ENCODE data around the gene ADIPOR2. TPM values are rescaled to one million over a fixed set of nuclear protein-coding genes. Genes with fewer than 3 reads are reported as not detected.

The ADIPOR2 gene
- polyA plus RNA-seq, 2 of the 4 experiments (the other 2 are of a cell fraction) = 60.4 to 65.4 TPM

- no peak for FAIRE-seq
- peak; percentile 21 to 26; a peak in 1 of 4 replicates for TF ChIP-seq CEBPB (IDR thresholded peaks at IDR 0.05)
- no peak for TF ChIP-seq KDM1A (IDR thresholded peaks at IDR 0.05; ENCODE audit: low read depth)
- TF ChIP-seq E2F6 (IDR thresholded peaks at IDR 0.05; ENCODE audit: borderline replicate concordance, low read depth) = no peak
- no peak for TF ChIP-seq RCOR1 (IDR thresholded peaks at IDR 0.05; ENCODE audit: low read depth, low read length)
- TF ChIP-seq CHD4 (IDR thresholded peaks at IDR 0.05; ENCODE audit: borderline replicate concordance) = no peak
- no peak for TF ChIP-seq HOXB5 (CRISPR knock-in tag; IDR thresholded peaks at IDR 0.05)
- TF ChIP-seq EHF (CRISPR knock-in tag; IDR thresholded peaks at IDR 0.05) = no peak
- 0 out of 3 replicates have a peak, but pooled peaks cover 3% of the 10 kb centered on the region for H3K9me3 ChIP-seq
- ATAC-seq = peak in 1 of 2 experiments; percentile 39; a peak in 2 of 6 replicates
- H3K4me2 ChIP-seq = peak overlapping the region; percentile 9; the same call in 1 of the 3 replicates
- no peak overlapping the region for H3K27ac ChIP-seq
- no peak for DNase-seq (ENCODE audit: low read depth in 1 of 2, low spot score in 1 of 2)
- WGBS (ENCODE audit: missing lambda C conversion rate) = 0% methylated on average over 1 of the region's 1 CpG
- ChIA-PET CTCF (interaction anchor here (0.7 to 1.7 kb wide), 3 partner anchors 15 to 93 kb away, joined by 3 read pairs; no protein-coding TSS in a partner anchor), POLR2A (no interaction called here)
- no peak overlapping the region for H3K4me3 ChIP-seq
- peaks cover 16% of the 10 kb centered on the region; the same call in 1 of the 3 replicates for H3K4me1 ChIP-seq
These were observed 50.5 kb downstream of the ADIPOR2 start for GRCh38 chr12:1741154-1741949.

GRCh38 chr12:1744932-1745331 is 54.1 kb downstream of the ADIPOR2 start:
- CTCF ChIA-PET = interaction anchor here (1.1 kb wide), 1 partner anchor 92 kb away, joined by 8 read pairs; no protein-coding TSS in a partner anchor
- DNase-seq (ENCODE audit: low read depth in 1 of 2, low spot score in 1 of 2) (no peak), ATAC-seq (no peak), FAIRE-seq (no peak)
- Histone ChIP-seq H3K4me2 (no peak overlapping the region), H3K9me3 (peaks cover 24% of the 10 kb centered on the region), H3K4me3 (no peak overlapping the region), H3K27ac (no peak overlapping the region), H3K4me1 (peaks cover 16% of the 10 kb centered on the region; the same call in 1 of the 3 replicates)
- WGBS (ENCODE audit: missing lambda C conversion rate) = 99% methylated on average over 2 of the region's 2 CpGs
- no peak for TF ChIP-seq USF2 (IDR thresholded peaks at IDR 0.05)
- no peak for TF ChIP-seq HOXA7 (CRISPR knock-in tag; IDR thresholded peaks at IDR 0.05)
- no peak for TF ChIP-seq RFX5 (IDR thresholded peaks at IDR 0.05)
- TF ChIP-seq CBX2 (IDR thresholded peaks at IDR 0.05; ENCODE audit: borderline replicate concordance, low read depth) = no peak
- TF ChIP-seq POLR2A (IDR thresholded peaks at IDR 0.05; ENCODE audit: low read length) = no peak
- TF ChIP-seq EHF (CRISPR knock-in tag; IDR thresholded peaks at IDR 0.05) = no peak
- TF ChIP-seq BCL3 (IDR thresholded peaks at IDR 0.05) = no peak
- TF ChIP-seq NPAS2 (CRISPR knock-in tag; IDR thresholded peaks at IDR 0.05; ENCODE audit: borderline replicate concordance) = no peak
- no peak for TF ChIP-seq RNF2 (IDR thresholded peaks at IDR 0.05; ENCODE audit: borderline replicate concordance, low read depth)
- no peak for TF ChIP-seq CBX8 (IDR thresholded peaks at IDR 0.05)
- TF ChIP-seq GATA3 (IDR thresholded peaks at IDR 0.05; ENCODE audit: borderline replicate concordance) = no peak
- no peak for TF ChIP-seq TP53 (CRISPR knock-in tag; IDR thresholded peaks at IDR 0.05)
- no peak for TF ChIP-seq ZC3H11A (IDR thresholded peaks at IDR 0.05)
- TF ChIP-seq KDM1A (IDR thresholded peaks at IDR 0.05; ENCODE audit: low read depth) = no peak
- TF ChIP-seq MAZ (IDR thresholded peaks at IDR 0.05; ENCODE audit: borderline replicate concordance, low read depth, low read length) = no peak
- no peak for TF ChIP-seq HDAC2 (IDR thresholded peaks at IDR 0.05)
- POLR2A ChIA-PET = no interaction called here

- no peaks in the 10 kb centered on the region for H3K4me1 ChIP-seq
- 80% methylated on average over 2 of the region's 2 CpGs for WGBS (ENCODE audit: missing lambda C conversion rate)
- ATAC-seq = no peak
- H3K4me3 ChIP-seq = no peak overlapping the region
- no peak overlapping the region for H3K27ac ChIP-seq
- no peak overlapping the region for H3K4me2 ChIP-seq
- DNase-seq (ENCODE audit: low read depth in 1 of 2, low spot score in 1 of 2) = no peak
- peaks cover 24% of the 10 kb centered on the region for H3K9me3 ChIP-seq
- FAIRE-seq = no peak
- ChIA-PET POLR2A (no interaction called here), CTCF (interaction anchor here (0.7 to 1.7 kb wide), 3 partner anchors 44 to 531 kb away, joined by 3 to 4 read pairs (median 4); no protein-coding TSS in a partner anchor)
- TF ChIP-seq FOSL2 (IDR thresholded peaks at IDR 0.05) (no peak), FOSL2 (CRISPR knock-in tag; IDR thresholded peaks at IDR 0.05) (peak; percentile 52), CHD2 (IDR thresholded peaks at IDR 0.05; ENCODE audit: low read length, partially characterized antibody) (no peak), JUN (IDR thresholded peaks at IDR 0.05) (no peak), CEBPB (IDR thresholded peaks at IDR 0.05) (no peak), USF2 (IDR thresholded peaks at IDR 0.05) (no peak), SREBF2 (IDR thresholded peaks at IDR 0.05) (no peak), RCOR1 (IDR thresholded peaks at IDR 0.05; ENCODE audit: low read depth, low read length) (no peak), FOSB (CRISPR knock-in tag; IDR thresholded peaks at IDR 0.05) (no peak), ESRRA (IDR thresholded peaks at IDR 0.05; ENCODE audit: borderline replicate concordance, low read length) (no peak), CBX2 (IDR thresholded peaks at IDR 0.05; ENCODE audit: borderline replicate concordance, low read depth) (no peak)
These were observed 56.7 kb downstream of the ADIPOR2 start for GRCh38 chr12:1747609-1748008.
